ENCODE results near the gene NEO1.

Gene NEO1

DNA sequence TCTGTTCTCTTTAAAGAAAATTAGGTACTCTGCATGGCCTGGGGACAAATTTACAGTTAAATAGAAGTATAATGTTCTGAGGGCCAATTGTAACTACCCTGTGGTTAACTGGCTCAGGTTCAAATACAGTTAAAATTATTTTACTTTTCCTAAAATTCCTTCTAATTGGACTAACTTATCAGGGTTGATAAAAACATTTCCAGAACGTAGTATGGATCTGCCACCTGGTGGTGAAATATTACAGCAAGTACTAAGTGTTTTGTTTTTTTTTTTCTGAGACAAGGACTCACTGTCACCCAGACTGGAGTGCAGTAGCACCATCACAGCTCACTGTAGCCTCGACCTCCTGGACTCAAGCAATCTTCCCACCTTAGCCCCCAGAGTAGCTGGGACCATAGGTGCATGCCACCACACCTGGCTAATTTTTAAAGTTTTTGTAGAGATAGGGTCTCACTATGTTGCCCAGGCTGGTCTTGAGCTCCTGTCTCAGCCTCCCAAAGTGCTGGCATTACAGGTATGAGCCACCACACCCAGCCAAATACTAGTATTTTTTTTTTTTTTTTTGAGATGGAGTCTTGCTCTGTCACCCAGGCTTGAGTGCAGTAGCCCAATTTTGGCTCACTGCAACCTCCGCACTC, 29.2 kb downstream of the NEO1 start:
- DNase-seq = peak; percentile 67

DNA sequence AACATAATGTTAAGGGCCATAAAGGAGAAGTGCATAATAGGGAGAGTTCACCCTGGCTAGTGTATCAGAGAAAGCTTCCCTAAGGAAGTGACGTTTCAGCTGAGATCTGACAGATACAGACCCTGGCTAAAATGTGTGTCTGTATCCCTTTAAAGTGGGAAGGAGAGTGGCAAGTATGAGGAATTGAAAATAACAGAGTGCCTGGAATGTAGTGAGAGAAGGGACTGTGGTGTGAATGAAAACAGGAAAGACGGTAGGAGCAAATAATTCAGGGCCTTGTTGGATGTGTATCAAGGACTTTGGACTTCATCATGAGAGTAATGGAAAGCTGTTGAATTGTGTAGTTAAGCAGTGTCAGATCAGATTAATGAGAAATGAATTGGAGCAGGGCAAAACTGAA, 30.5 kb downstream of the NEO1 start:
- peak; percentile 18 for DNase-seq

DNA sequence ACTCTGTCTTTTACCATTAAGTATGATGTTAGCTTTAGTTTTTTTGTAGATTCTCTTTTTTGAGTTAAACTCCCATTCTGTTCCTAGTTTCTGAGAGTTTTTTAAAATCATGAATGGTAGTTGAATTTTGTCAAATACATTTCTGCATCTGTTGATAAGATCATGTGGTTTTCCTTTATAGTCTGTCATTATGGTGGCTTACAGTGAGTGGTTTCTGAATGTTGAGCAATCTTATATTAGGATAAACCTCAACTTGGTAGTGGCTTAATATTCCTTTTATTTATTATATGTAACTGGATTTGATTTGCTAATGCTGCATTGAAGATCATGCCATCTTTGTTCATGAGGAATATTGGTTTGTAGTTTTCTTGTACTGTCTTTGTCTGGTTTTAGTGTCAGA, 34.8 kb downstream of the NEO1 start:
- DNase-seq = no peak

DNA sequence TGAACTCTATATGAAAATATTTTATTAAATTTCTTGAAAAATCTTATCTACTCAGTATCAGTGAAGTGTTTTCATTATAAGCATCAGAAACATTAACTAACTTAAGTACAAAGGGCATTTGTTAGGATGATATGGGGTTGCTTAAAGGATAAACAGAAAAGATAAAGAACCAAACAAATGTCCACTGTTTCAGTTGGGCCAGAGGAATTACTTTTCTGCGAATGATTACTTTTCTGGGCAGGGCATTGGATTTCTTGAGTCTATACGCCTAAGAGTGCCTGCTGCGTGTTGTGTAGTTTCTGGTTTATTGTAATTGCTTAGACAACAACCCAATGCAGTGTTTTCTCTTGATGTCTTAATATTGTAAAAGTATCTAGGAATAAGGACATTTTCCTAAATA, 52.8 kb downstream of the NEO1 start:
- no peak for DNase-seq

DNA sequence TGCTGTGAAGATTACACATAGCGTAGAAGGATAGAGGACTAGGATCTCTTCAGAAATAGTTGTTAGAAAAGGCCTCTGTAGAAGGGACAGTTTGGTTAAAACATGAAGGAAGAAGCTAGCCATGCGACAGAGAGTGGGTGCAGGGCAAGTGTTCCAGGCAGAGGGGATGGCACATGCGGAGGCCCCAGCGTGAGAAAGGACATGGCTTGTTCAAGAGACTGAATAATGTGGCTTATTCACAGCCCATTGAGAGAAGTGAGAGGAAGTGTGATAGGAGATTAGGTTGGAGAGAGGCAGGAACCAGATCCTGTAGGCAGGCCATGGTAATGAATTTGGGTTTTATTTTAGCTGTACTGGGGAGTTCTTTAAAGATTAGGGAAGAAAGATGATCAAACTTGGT, 56.4 kb downstream of the NEO1 start:
- no peak for DNase-seq

DNA sequence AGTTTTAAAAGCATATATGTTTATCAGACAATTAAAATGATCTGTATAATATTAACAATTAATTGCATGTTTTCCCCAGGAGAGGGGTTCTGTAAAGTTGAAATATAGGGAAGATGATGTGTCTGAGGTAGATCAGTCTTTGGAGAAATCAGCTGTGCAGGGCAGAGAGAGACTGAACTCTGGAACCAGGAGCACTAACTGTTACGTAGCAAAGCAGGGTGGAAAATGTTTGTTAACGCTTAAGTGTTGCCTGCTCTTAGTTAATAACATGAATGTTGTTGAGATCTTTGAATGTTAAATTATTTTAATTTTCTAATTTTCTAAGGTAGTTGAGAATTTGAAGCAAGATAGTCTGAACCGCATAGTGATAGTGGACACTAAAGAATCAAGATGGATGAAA, 57.5 kb downstream of the NEO1 start:
- no peak for DNase-seq

DNA sequence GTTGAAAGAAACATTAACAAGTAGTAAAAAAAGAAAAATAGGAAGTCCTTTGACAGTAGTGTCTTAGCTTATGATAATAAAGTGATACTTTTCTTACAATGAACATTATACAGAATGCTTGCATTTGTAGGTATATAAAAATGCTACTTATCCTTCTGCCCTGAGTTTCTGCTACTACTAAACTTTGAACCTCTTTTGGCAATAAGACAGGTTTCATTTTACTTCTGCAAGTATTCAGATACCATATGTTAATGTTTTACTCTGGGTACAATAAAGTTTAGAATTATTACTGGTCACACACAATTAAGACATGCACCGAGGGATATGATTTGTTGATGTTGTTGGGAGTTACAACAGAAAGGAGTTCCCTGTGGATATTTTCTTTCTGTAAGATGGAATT, 57.9 kb downstream of the NEO1 start:
- DNase-seq = no peak

DNA sequence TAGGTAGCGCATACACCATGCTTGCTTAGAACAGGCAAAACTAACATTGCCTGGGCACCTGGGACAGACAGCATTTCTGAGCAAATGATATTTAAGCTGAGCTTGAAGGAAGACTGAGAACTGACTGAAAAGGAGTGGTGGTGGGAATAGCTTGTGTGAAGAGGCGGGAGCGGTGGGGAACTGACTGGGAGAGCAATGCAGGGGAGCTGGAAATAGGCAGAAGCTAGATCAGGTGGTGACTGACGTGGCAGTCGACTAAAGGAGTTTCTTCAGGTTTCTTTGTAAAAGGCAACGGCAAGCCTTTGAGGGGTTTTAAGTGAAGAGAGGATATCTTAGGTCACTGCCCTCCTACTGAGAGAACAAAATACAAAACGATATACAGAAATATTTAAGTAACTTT, 61.8 kb downstream of the NEO1 start:
- no peak for DNase-seq

DNA sequence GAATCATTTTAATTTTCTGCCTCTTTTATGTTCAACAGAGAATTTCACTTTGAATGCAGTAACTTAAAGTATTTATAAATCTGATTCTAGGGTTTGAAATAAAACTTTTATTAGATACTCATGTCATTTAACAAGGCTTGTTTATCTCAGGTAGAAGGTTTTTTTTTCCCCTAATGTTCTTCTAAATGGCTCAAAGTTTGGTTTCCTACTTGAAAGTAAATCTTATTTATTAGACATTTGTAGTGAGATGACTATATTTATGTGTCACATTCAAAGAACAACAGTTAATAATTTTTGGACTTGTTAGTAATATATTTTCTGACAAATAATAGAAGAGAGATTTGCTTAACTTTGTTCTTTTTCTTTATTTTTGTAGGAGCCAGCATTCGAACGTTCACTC, 63.9 kb downstream of the NEO1 start:
- DNase-seq = no peak

DNA sequence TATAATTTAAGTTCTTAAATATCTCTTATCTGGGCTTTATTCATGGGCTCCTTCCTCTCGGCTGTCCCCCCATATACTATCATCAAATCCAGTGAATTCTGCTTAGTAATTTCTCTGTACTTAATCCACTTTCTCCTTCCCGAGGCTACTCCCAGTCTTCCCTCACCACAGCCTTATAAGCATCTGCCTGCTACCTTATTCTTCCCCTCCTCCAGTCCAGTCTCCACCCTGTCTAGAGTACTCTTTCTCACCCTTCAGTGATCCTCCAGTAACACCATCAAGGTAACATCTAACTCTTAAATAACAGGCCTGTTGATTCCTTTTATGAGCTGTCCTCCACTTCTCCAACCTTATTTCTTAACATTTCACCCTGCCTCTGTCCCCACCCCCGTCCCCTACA, 65.8 kb downstream of the NEO1 start:
- DNase-seq = no peak

DNA sequence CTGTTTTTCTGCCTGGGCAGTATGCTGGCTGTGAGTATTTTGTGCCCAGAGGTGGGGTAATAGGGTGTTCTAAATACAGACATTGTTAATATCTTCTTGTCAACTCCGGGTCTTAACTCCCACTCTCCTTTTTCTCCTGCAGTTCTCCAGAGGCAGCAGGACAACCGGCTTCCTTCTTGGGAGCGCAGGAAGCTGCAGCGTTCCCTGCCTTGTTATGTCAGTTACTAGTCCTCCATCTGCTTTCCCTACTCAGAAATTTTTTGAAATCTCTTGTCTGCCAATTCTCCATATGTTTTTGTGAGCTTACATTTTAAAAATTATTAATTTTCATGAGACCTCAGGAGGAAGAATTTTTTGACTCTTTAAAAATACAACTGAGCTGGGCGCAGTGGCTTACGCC, 67.2 kb downstream of the NEO1 start:
- no peak for DNase-seq

DNA sequence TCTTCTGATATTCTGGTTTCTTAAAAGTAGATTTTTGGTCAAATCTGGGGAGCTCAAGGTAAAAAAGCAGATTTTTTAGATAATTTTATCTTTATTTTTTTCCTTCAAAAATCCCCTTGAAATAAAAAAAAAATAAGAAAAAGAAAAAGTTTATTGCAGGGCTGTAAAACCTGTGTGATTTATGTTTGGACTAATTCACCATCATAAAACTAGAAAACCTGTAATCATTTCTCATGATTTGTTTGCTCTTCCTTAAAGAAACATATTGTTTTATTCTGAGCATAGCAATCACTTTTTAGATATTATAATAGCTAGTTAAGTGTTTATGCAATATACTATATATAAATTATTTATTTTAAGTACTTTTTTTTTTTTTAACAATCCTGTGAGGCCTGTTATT, 68.0 kb downstream of the NEO1 start:
- no peak for DNase-seq

DNA sequence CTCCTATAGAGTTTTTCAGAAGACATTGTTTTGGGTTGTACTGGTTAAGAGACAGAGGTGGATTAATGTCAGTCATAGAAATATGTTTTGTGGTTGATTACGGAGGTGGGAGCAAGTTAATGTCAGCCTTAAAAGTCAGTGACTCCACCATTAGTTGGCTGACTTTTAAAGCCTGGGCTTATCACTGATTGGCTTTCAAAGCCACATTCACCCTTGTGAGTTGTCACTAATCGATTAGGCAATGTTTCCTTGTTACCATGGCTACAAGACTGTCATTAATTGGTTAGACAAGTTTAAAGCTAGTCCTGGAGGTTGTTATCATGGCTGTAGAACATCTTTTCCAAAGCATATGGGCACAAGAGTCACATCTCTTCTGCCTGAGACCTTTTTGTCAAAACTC, 73.0 kb downstream of the NEO1 start:
- peak; percentile 6 for DNase-seq

DNA sequence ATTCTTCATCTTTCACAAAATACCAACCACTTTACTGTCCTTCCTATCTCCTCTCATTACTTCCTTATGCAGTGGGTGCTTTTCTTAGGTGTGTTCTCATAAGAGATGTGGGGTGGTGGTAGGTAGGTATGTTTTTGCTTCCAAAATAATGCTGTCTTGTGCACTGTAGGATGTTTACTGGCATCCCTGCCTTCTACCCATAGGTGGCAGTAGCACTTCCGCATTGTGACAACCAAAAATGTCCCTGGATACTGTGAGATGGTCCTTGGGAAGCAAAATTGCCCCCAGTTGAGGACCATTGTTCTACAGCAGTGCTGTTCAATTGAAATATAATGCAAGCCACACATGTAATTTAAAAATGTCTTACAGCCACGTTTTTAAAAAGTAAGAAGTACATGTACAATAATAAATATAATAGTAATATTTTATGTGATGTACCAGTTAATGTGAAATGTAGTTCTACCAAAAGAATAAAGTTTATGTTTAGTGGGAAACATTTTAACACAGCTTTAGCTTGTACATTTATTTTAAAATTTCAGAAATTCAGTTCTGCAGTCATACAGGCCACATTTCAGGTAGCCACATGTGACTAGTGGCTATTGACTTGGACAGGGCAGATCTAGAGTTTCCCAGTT, 75.2 kb downstream of the NEO1 start:
- peak; percentile 25 for DNase-seq

DNA sequence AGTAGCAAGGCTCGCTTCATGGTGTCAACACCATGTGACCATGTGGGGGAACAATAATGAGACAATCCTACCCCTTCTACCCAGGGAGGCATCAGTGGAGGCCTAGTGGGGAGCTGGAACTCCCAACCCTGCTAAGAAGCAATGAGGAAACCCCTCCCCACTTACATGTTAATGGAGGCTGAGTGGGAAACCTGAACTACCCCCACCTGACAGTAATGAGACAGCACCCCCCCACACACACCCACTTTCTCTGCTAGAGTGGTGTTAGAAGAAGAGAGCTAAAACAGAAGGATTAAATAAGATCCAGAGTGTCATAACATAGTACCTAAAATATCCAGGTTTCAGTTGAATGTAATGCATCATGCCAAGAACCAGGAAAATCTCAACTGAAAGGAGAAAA, 78.6 kb downstream of the NEO1 start:
- DNase-seq = no peak

DNA sequence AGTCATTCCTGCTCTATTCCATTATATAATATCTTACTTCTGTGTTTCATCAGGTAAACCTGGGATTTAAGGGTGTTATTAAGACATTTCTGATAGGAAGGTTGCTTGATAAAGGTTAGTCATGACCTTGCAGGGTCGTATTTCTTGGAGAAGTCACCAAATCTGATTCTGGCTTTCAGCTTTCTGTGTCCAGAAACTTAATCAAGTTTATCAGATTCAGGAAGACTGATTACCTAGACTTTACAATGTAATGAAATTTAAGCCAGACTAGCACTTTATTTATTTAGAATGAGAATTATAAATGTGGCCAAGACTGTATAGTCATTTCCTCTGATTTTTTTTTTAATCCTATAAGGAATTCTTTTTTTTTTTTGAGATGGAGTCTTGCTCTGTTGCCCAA, 81.9 kb downstream of the NEO1 start:
- no peak for DNase-seq

DNA sequence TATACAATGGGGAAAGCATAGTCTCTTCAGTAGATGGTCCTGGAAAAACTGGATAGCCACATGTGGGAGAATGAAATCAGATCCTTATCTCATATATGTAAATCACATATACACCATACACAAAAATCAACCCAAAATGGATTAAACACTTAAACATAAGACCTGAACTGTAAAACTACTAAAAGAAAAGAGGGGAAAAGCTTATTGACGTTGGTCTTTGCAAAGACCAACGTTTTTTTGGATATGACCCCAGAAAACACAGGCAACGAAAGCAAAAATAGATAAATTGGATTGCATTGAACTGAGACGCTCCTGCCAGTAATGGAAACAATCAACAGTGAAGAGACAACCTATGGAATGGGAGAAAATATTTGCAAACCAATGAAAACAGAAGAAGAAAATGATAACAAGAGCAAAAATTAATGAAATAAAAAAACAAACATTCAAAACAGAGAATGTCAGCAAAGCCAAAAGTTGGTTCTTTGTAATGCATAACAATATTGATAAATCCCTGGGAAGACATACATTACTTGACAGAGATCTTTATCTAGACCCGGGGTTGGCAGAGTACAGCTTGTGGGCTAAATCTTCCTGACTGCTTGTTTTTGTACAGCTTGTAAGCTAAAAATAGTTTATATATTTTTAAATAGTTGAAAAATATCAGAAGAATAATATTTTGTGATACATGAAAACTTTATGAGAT, 86.9 kb downstream of the NEO1 start:
- DNase-seq = no peak

DNA sequence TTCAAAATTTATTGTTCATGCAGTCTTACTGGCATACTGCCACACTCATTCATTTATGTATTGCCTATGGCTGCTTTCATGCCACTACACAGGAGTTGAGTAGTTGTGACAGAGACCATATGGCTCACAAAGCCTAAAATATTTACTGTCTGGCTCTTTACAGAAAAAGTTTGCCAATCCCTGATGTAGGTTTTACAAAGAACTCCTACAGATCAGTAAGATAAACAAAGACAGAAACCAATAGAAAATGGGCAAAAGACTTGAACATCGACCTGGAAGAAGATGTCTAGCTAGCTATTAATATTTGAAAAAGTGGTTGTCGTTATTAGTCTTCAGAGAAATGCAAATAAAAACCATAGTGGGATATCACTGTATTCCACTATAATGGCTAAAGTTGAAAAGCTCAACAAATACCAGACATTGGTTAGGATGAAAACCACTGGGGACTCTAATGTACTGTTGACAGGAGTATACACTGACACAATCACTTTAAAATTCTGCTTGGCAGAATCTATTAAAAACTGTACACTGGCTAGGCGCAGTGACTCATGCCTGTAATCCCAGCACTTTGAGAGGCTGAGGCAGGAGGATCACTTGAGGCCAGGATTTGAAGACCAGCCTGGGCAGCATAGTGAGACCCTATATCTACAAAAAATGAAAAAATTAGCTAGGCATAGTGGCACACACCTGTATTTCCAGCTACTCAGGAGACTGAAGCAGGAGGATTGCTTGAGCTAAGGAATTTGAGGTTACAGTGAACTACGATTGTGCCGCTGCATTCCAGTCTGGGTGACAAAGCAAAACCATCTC, 87.7 kb downstream of the NEO1 start:
- DNase-seq = peak; percentile 16

DNA sequence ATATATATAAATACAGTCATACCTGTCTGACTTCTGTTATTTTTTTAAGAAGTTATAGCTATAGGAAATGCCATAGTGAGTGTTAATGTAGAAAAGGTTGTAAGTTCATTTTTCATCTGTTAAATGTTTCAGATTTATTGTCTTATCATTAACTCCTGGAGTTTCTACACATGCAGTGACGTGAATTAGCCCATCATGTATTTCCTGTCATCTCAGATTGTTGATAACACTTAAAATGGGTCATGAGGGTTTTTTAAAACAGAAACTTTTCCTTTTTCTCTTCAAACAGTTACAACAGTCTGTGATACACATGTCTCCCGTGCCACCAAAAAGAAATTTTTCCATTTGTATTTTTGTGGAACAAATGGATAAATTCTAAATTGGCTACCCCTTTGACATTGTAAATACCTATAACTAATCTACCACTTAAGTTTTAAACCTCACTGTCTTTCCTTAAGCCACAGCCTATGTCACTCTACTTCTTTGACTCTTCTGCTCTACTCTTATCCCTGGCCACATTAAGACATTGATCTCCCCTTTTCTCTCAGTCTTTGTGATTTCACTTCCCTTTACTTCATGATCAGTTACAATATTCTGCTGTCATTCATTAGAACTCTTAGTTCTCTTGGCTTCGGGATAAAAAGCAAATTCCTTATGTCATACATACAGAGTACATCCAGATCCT, 89.1 kb downstream of the NEO1 start:
- DNase-seq = no peak

DNA sequence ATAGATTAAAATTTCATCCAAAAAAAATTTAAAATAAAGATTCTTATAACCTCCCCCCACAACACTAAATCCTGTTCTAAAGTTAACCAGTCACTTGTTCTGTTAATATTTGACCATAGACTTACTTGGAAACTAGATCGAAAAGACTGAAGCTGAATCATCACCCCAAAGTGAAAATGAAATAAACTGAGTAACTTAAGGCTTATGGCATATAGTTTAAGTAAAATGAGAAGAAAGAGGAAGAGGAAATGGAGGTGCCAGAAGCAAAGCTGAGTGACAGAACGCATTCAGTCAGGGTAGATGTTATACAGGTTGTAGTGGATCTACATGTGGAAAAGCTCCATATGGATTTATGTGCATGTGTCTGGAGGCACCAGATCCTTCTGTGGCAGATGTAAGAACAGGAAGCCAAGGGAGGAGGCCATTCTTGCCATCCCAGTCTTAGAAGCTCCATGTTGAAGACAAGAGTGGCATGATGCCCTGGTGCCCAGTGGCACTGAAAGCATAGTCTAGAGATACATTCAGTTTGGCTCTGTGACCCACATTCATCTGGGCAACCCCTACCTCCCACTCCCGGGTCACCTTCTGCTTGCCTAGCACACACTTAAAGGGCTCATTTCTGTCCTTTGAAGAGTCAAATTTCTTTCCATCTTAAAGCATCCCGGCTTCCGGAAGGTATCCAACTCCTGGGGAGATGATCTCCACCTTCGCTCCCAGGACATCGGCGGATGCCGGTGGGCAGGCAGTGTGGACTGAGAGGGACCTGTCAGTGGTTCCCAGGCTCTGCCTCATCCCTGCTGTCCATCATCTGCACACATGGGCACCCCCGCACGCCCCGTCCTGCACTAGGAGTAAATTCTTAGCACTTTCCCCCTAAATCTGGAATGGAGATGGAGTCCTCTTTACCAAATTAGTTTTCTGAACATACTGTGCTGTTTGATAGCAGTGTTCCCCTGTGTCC, 90.8 kb downstream of the NEO1 start:
- no peak for DNase-seq

DNA sequence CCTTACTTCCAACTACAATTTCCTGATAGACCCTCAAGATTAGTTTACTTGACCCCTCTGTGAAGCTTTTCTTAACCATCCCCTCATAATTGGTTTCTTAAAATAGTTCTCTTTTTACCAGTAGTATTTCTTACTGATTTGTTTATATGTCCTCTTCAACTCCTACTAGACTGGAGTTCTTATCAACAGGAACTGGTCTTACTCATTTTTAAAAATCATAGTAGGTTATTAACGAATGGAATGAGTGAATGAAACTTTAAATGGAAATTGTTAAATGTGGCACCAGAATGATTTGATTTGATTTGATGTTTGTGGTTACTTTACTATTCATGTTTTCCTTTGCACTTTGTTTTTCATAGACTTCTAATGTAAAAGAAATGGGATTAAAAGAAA, 91.5 kb downstream of the NEO1 start:
- DNase-seq = no peak

DNA sequence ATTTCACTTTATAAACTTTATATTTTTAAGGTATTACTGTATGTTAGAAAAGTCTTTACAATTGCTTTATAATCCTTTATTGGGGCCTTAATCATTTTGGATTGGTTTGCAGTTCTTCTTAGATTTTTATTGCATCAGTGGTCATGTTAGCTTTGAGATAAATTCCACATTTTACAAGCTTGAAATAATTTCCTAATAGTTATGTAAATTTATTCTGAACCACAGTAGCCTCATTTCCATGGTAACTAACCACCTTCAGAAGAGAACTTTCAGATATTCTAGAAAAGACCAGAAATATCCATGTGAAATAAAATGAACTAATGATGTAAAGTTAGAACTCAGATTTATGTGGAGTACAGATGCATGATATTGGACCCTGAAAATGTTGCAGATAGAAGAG, 94.2 kb downstream of the NEO1 start:
- DNase-seq = no peak

Data from fibroblast of upper back skin (primary cell).